GM06990 (cell line): ENCODE results near the gene TSPAN13.
A peak's percentile ranks its signal among the peaks of the same experiment; 100 is the strongest.

Experiments
- DNase-seq: peaks from one replicate; pipeline ENCODE4 v3.0.0-alpha.2; 2011; ENCODE audit not compliant: insufficient read length; ENCODE audit errors: extremely low read depth
- H3K27me3 ChIP-seq: replicated peaks from 2 replicates; pipeline ENCODE4 v1.6.0; 2011; ENCODE audit warnings: low read length; ENCODE audit not compliant: control insufficient read depth, insufficient read depth
- H3K36me3 ChIP-seq: 2 replicates; pipeline ENCODE4 v1.5.1; 2011; ENCODE audit warnings: low read length; ENCODE audit not compliant: control insufficient read depth, insufficient read depth
- H3K4me3 ChIP-seq: replicated peaks from 2 replicates; pipeline ENCODE4 v1.5.1; 2011; ENCODE audit warnings: low read depth, mild to moderate bottlenecking, control low read depth, low read length
- CTCF ChIP-seq: IDR thresholded peaks from 2 replicates; pipeline ENCODE4 v1.5.1; 2011; ENCODE audit warnings: low read length, control low read depth, mild to moderate bottlenecking, inconsistent platforms; ENCODE audit not compliant: insufficient read depth, poor library complexity, severe bottlenecking

The TSPAN13 gene

GRCh38 chr7:16801111-16801542, 47.6 kb downstream of the TSPAN13 start:
- TF ChIP-seq CTCF = peak; percentile 52
- no peak for DNase-seq
- Histone ChIP-seq H3K27me3 (no peaks in the 10 kb centered on the region), H3K36me3 (no peaks in the 10 kb centered on the region), H3K4me3 (no peak overlapping the region)

DNA sequence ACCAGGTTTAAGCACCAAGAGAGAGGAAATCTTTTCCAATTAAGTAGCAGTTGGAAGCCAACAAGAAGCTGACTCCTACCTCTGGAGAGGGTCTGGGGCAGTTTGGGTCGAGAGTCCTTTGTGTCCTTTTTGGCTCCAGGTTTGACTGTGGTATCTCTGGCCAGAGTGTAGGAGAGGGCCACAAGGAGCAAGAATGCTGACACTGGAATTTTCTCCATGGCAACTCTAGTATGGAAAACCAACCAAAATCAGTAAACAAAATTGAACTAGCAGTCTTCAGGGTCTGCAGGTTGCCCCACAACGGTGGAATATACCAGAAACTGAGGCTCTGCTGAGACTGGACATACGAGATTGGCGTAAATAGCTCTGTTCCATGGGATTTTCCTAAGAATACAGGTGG, 48.0 kb downstream of the TSPAN13 start:
- no peak for DNase-seq
- no peak overlapping the region for H3K4me3 ChIP-seq
- H3K27me3 ChIP-seq = no peaks in the 10 kb centered on the region
- no peak for TF ChIP-seq CTCF
- no peaks in the 10 kb centered on the region for H3K36me3 ChIP-seq

- Histone ChIP-seq H3K36me3 (no peaks in the 10 kb centered on the region), H3K4me3 (no peak overlapping the region), H3K27me3 (no peaks in the 10 kb centered on the region)
- no peak for DNase-seq
- no peak for TF ChIP-seq CTCF
Measured at GRCh38 chr7:16803125-16803524, 49.6 kb downstream of the TSPAN13 start.

DNA sequence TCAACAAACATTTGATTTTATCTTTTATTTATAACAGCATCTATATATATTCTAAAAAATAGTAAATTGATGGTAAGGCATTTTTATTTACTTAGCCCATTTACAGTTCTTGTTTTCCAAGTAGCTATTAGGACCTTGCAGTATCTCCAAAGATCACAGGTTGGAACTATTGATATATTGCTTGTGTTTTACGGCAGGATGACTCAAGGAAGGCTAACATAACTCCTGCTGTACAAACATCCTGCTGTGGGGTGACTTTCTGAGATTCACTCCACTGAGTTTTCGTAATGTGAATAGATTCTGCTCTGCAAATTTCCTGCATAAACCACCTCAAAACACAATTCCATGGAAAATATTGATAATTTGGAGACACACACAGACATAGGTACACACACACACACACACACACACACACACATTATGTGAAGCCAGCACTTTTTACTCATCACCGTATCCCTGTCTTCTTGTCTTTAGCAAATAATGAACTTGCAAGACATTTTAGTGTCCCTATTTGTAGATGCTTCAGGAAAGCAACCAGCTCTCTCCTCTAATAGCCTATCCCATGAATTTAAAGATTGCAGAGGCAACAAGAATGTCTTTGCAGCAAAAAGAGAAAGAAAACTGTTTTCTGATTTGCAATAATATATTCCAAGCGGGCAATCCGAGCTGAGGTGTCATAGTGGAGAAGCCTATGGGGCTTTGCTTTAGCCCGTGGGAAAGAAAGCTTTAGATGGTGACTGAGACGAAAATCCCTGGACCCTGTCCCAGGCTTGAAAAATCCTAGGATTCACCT, 50.5 kb downstream of the TSPAN13 start:
- no peak for TF ChIP-seq CTCF
- H3K36me3 ChIP-seq = no peaks in the 10 kb centered on the region
- no peaks in the 10 kb centered on the region for H3K27me3 ChIP-seq
- DNase-seq = no peak
- no peak overlapping the region for H3K4me3 ChIP-seq

DNA sequence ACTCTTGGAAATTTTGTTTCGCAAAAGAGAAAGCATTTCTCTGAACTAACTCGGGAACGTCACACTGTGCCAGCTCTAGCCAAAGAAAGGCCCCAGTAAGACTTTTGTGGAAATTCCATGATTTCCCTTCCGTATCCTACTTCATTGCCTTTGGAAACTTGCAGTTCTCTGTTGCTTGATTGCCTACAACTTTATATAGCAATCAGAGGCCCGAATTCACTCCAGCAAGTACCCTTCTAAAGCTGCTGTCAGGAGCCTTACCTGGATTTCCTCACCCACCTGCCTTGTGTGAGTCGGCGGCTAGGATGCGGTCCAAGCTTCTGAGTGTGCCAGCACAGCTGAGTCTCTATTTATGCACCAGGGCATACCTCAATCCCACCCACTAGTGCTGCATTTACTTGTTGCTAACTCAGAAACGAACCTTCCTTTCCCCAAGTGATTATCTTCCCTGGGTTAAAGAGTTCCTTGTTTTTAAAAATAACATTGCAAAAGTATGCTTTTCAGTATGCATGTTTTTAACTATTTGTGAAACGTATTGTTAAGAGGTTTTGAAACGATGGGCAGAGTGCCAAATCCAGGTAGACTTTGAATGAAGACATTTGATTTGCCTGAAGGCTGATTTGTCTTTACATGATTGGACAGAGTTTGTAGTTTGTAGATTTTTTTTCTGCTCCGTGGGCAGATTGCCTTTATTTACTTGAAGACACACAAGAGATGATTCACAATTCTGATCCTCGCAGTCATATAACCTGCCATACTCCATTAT, 51.3 kb downstream of the TSPAN13 start, which contains the start of gene AGR2:
Gene AGR2, minus strand, starts transcription at position 326 of the 766 bp plus-strand sequence. CDS start 3,203 bp downstream, outside the sequence.
- Histone ChIP-seq H3K36me3 (no peaks in the 10 kb centered on the region), H3K4me3 (no peak within 1 kb of the TSS), H3K27me3 (no peaks in the 10 kb centered on the region)
- DNase-seq = no peak
- TF ChIP-seq CTCF = no peak
